ENCODE results near the gene PDE3A. TPM values are rescaled to one million over a fixed set of nuclear protein-coding genes. Genes with fewer than 3 reads are reported as not detected.

The PDE3A gene
- total RNA-seq, 1 experiment from 2014 or later: 0.36 TPM

GRCh38 chr12:20398686-20399085, 30.3 kb downstream of the PDE3A start:
- Mint-ChIP-seq H3K9me3 (ENCODE audit: unreplicated experiment) (no peaks in the 10 kb centered on the region), H3K27me3 (ENCODE audit: insufficient read depth, unreplicated experiment) (peaks cover 5% of the 10 kb centered on the region), H3K4me1 (ENCODE audit: low read depth, unreplicated experiment) (no peaks in the 10 kb centered on the region), H3K27ac (ENCODE audit: unreplicated experiment) (no peak overlapping the region), H3K36me3 (ENCODE audit: insufficient read depth, unreplicated experiment) (no peaks in the 10 kb centered on the region), H3K4me3 (ENCODE audit: unreplicated experiment) (no peak overlapping the region)
- H3K9me3 ChIP-seq: no peaks in the 10 kb centered on the region
- H3K27me3 ChIP-seq (replicated peaks; ENCODE audit: control insufficient read depth, insufficient read depth, low read length): no peaks in the 10 kb centered on the region
- CTCF ChIA-PET: no interaction called here
- intact Hi-C loops (cut with micrococcal nuclease; ENCODE audit: unreplicated experiment): no loop called here
- H3K4me1 ChIP-seq: no peaks in the 10 kb centered on the region
- no peaks in the 10 kb centered on the region for H3K36me3 ChIP-seq (ENCODE audit: control insufficient read depth, insufficient read depth, low read length)
- TF ChIP-seq, protein P1, sequence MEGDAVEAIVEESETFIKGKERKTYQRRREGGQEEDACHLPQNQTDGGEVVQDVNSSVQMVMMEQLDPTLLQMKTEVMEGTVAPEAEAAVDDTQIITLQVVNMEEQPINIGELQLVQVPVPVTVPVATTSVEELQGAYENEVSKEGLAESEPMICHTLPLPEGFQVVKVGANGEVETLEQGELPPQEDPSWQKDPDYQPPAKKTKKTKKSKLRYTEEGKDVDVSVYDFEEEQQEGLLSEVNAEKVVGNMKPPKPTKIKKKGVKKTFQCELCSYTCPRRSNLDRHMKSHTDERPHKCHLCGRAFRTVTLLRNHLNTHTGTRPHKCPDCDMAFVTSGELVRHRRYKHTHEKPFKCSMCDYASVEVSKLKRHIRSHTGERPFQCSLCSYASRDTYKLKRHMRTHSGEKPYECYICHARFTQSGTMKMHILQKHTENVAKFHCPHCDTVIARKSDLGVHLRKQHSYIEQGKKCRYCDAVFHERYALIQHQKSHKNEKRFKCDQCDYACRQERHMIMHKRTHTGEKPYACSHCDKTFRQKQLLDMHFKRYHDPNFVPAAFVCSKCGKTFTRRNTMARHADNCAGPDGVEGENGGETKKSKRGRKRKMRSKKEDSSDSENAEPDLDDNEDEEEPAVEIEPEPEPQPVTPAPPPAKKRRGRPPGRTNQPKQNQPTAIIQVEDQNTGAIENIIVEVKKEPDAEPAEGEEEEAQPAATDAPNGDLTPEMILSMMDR (IDR thresholded peaks at IDR 0.05; ENCODE audit: insufficient read depth in 1 of 2, low read depth in 1 of 2, low read length in 1 of 2, severe bottlenecking in 1 of 2, unreplicated experiment in 1 of 2): no peak
- no peak overlapping the region for H3K4me3 ChIP-seq (ENCODE audit: low read depth, low read length)
- DNase-seq: no peak
- POLR2A ChIA-PET: no interaction called here
- BruUV-seq (replicated peaks): no TSS peak

- CTCF ChIA-PET: no interaction called here
- no peaks in the 10 kb centered on the region for H3K36me3 Mint-ChIP-seq (ENCODE audit: insufficient read depth, unreplicated experiment)
- no peak overlapping the region for H3K27ac Mint-ChIP-seq (ENCODE audit: unreplicated experiment)
- TF ChIP-seq, protein P1 (IDR thresholded peaks at IDR 0.05; ENCODE audit: insufficient read depth in 1 of 2, low read depth in 1 of 2, low read length in 1 of 2, severe bottlenecking in 1 of 2, unreplicated experiment in 1 of 2): no peak
- no peak overlapping the region for H3K4me3 ChIP-seq (ENCODE audit: low read depth, low read length)
- H3K4me1 ChIP-seq: no peaks in the 10 kb centered on the region
- no TSS peak for BruUV-seq (replicated peaks)
- H3K27me3 Mint-ChIP-seq (ENCODE audit: insufficient read depth, unreplicated experiment): peaks cover 5% of the 10 kb centered on the region
- no peaks in the 10 kb centered on the region for H3K27me3 ChIP-seq (replicated peaks; ENCODE audit: control insufficient read depth, insufficient read depth, low read length)
- intact Hi-C loops (cut with micrococcal nuclease; ENCODE audit: unreplicated experiment): no loop called here
- H3K9me3 ChIP-seq: no peaks in the 10 kb centered on the region
- DNase-seq: no peak
- no peaks in the 10 kb centered on the region for H3K4me1 Mint-ChIP-seq (ENCODE audit: low read depth, unreplicated experiment)
- no peaks in the 10 kb centered on the region for H3K36me3 ChIP-seq (ENCODE audit: control insufficient read depth, insufficient read depth, low read length)
- POLR2A ChIA-PET: interaction anchor here (0.6 kb wide), 1 partner anchor 13 kb away, joined by 3 read pairs; no protein-coding TSS in a partner anchor
- H3K9me3 Mint-ChIP-seq (ENCODE audit: unreplicated experiment): no peaks in the 10 kb centered on the region
- H3K4me3 Mint-ChIP-seq (ENCODE audit: unreplicated experiment): no peak overlapping the region
These were observed 31.7 kb downstream of the PDE3A start for GRCh38 chr12:20400003-20400402.

DNA sequence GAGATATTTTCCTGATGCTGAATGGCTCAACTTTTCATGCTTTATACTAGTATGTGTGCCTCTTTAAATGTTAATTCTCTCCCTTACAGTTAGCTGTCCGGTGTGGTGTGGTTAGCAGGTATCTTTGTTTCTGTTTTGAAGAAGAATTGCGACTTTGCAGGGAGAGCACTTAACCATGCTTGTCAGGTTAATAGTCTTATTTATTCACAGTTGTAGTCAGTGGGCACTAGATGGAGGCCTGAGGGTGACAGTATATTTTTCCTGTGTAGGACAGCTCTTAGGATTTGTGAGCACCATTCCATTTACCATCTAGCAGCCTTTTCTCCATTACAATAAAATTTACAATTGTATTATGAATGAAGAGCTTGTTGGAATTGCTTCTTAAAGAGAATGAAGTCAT, 34.9 kb downstream of the PDE3A start:
- no peak overlapping the region for H3K27ac Mint-ChIP-seq (ENCODE audit: unreplicated experiment)
- ChIA-PET CTCF (no interaction called here), POLR2A (no interaction called here)
- intact Hi-C loops (cut with micrococcal nuclease; ENCODE audit: unreplicated experiment): no loop called here
- Histone ChIP-seq H3K36me3 (ENCODE audit: control insufficient read depth, insufficient read depth, low read length) (no peaks in the 10 kb centered on the region), H3K27me3 (replicated peaks; ENCODE audit: control insufficient read depth, insufficient read depth, low read length) (no peaks in the 10 kb centered on the region), H3K9me3 (no peaks in the 10 kb centered on the region), H3K4me3 (ENCODE audit: low read depth, low read length) (no peak overlapping the region), H3K4me1 (no peaks in the 10 kb centered on the region)
- TF ChIP-seq, protein P1 (IDR thresholded peaks at IDR 0.05; ENCODE audit: insufficient read depth in 1 of 2, low read depth in 1 of 2, low read length in 1 of 2, severe bottlenecking in 1 of 2, unreplicated experiment in 1 of 2): no peak
- no TSS peak for BruUV-seq (replicated peaks)
- H3K4me3 Mint-ChIP-seq (ENCODE audit: unreplicated experiment): no peak overlapping the region
- no peaks in the 10 kb centered on the region for H3K36me3 Mint-ChIP-seq (ENCODE audit: insufficient read depth, unreplicated experiment)
- no peak for DNase-seq
- no peaks in the 10 kb centered on the region for H3K4me1 Mint-ChIP-seq (ENCODE audit: low read depth, unreplicated experiment)
- H3K27me3 Mint-ChIP-seq (ENCODE audit: insufficient read depth, unreplicated experiment): peaks cover 5% of the 10 kb centered on the region
- no peaks in the 10 kb centered on the region for H3K9me3 Mint-ChIP-seq (ENCODE audit: unreplicated experiment)
